SK-N-MC (cell line): Measurements from ENCODE around the gene MFSD12.

Experiments used
- DNase-seq: peaks from one replicate; pipeline ENCODE4 v3.0.0-alpha.2; 2011; ENCODE audit warnings: low read depth, low spot score
- H3K27ac ChIP-seq: fragments of 200-600 bp; sonication (generic); 2 replicates; pipeline ENCODE4 v1.5.1; 2016; ENCODE audit warnings: mixed run types
- H3K36me3 ChIP-seq: fragments of 200-600 bp; sonication (generic); 2 replicates; pipeline ENCODE4 v1.6.1; 2017; ENCODE audit warnings: antibody characterized with exemption, low read length, mixed read lengths; ENCODE audit not compliant: insufficient read depth
- H3K4me3 ChIP-seq: fragments of 200-600 bp; sonication (generic); 2 replicates; pipeline ENCODE4 v1.5.1; 2016
- H3K9ac ChIP-seq: fragments of 200-600 bp; sonication (generic); 2 replicates; pipeline ENCODE4 v1.8.0; 2017; ENCODE audit warnings: mixed run types, mixed read lengths; ENCODE audit not compliant: insufficient read length
- H3K9me3 ChIP-seq: fragments of 200-600 bp; sonication (generic); 2 replicates; pipeline ENCODE4 v1.6.1; 2017; ENCODE audit warnings: low read depth, mild to moderate bottlenecking, antibody characterized with exemption, low read length, moderate library complexity, mixed read lengths
- EZH2 ChIP-seq: fragments of 200-600 bp; sonication (generic); IDR thresholded peaks from one replicate; pipeline ENCODE4 v1.6.1; 2017; ENCODE audit warnings: antibody characterized with exemption
- FOXP2 ChIP-seq: optimal IDR thresholded peaks from 2 replicates; pipeline ENCODE3; 2011; ENCODE audit warnings: mild to moderate bottlenecking, moderate library complexity; ENCODE audit not compliant: insufficient read depth; ENCODE audit errors: extremely low read length, control extremely low read depth
- POLR2AphosphoS5 ChIP-seq: IDR thresholded peaks from 2 replicates; pipeline ENCODE4 v1.6.1; 2012; ENCODE audit warnings: mild to moderate bottlenecking, low read depth, low read length, borderline replicate concordance

MFSD12 gene

GRCh38 chr19:3496392-3497273 lies 60.8 kb downstream of the MFSD12 start:
- H3K4me3 ChIP-seq: no peak overlapping the region
- TF ChIP-seq EZH2 (no peak), FOXP2 (no peak), POLR2AphosphoS5 (no peak)
- no peak overlapping the region for H3K27ac ChIP-seq
- no peak overlapping the region for H3K9ac ChIP-seq
- no peaks in the 10 kb centered on the region for H3K9me3 ChIP-seq
- H3K36me3 ChIP-seq: peaks cover 23% of the 10 kb centered on the region; the same call in 1 of the 2 replicates
- DNase-seq: no peak

- Histone ChIP-seq H3K9ac (no peak overlapping the region), H3K36me3 (peaks cover 25% of the 10 kb centered on the region; the same call in 1 of the 2 replicates), H3K9me3 (no peaks in the 10 kb centered on the region), H3K27ac (no peak overlapping the region), H3K4me3 (no peak overlapping the region)
- no peak for TF ChIP-seq POLR2AphosphoS5
- TF ChIP-seq EZH2: no peak
- no peak for TF ChIP-seq FOXP2
- DNase-seq: no peak
These were observed 62.8 kb downstream of the MFSD12 start for GRCh38 chr19:3494559-3494958.
